NCI-H1930 (cell line): ENCODE results near the gene SMPD2.
"Not testable (repeated sequence)": the region's sequence is repeated elsewhere in the genome, so short reads cannot be mapped to it uniquely, and the experiment has no call there.

Source experiments
- DNase-seq, 2 experiments: peaks; one replicate each; lab custom pipeline; 2025; lab: John Stamatoyannopoulos, UW

SMPD2 gene

DNA sequence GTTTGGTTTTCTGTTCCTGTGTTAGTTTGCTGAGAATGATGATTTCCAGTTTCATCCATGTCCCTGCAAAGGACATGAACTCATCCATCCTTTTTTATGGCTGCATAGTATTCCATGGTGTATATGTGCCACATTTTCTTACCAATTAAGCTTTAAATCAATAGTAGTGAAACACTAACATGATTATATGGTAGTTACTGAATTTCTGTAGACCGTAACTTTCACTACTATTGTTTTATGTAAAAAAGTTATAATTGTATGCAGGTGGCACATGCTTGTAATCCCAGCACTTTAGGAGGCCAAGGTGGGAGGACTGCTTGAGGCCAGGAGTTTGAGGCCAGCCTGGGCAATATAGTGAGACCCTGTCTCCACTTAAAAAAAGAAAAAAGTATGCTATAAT is 20.7 kb downstream of the SMPD2 start:
- DNase-seq: not testable (repeated sequence)

DNA sequence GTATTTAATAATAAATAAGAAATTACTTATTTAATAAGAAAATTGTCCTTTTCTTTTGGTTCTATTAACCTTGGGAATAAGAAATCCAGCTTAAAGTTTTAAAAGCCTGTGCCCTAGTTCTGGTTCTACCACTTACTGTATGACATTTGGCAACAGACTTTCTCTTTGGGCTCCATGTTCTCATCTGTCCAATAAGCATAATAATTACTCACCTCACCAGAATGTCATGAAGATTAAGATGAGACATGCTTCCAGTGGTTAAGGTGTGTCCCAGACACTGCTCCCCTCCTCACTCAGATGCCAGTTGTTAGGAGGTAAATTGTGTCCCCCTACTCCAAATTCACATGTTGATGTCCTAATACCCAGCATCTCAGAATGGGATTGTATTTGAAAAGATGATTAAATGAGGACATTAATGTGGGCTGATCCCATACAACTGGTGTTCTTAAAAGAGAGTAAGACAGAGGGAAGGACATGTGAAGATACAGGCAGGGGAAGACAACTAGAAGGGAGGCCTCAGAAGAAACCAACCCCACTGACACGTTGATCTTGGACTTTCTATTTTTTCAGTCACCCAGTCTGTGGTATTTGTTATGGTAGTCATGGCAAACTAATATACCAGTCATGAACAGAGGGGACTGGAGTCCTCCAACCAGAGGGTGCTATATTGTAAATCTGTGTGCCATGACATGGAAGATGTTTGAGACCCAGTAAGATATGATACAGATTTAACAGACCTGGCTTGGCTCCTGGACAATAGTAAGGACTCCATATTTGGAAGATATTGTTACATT is 21.4 kb downstream of the SMPD2 start:
- DNase-seq: no peak

DNA sequence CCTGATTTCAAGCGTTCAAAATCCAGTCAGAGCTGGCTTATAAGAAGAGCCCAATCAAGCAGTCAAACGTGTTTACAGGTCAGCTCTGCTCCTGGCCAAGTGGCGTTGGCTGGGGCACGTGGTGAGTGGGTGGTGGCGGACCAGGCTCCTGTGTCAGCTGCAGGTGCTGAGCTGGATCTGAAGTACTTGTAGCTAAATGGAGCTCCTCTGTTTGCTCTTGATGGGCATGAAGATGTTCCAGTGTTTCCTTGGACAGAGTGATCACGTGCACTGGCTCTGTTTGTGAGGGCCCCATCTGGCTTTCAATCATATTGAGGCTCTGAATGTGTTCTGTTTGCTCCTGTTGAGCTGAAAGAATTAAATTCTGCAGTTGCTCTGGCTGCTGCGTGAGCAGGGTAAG is 25.2 kb downstream of the SMPD2 start:
- no peak for DNase-seq

DNA sequence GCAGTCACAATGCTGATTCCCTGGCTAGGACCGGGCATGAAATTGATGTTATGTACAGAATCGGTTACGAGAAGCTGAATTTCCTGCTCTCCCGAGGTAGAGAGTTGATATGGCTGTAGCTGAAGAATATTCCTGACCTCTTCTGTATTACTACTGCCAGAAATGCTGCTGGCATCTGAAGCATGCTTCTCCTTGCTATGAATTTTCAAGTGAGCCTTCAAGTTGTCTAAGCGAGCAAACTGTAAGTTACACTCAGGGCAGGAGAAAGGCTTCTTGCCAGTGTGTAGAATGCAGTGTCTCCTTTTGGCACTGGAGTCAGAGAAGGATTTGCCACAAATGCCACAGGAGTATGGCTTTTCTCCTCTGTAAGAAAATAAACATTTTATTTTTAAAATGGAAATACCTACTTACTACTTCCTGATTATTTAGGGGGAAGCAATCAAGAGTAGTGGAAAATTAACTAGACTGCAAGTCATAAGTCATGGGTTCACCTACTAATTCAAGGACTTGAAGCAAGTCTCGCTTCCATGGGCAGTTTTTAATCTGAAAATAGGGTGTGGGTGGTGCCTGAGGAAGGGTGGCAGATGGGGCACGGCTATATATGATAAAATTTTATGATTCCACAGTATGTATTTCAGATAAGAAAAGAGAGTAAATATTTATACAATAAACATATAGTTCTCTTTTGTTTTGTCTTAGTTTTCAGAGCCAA is 25.8 kb downstream of the SMPD2 start:
- no peak for DNase-seq

- DNase-seq: no peak
Observed at GRCh38 chr6:109467696-109468095, 27.2 kb downstream of the SMPD2 start.

DNA sequence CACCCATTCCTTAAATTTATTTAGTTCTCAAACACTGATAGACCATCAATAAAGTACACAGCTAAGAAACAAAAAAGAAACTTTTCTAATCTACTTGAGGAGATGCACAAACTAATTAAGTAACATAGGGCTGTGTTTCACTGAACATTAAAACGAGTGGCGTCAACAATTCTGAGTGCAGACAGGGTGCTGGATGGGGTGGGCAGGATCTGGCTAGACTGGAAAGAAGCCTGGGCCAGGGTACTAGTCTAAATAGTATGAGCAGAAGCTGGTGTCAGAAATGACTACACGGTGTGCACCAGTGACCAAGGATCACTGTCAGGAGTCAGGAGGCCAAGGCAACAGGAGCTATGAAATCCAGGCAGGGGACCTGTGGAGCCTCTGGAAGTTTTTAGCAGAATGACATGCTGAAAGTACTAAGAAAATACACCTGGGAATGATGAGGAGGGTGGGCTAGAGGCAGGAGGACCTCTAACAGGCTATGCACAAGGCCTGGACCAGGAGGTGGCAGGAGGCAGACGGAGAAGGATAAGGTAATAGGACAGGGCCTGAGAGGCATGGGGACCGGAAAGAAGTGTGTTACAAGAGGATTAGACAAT is 29.2 kb downstream of the SMPD2 start:
- no peak for DNase-seq

DNA sequence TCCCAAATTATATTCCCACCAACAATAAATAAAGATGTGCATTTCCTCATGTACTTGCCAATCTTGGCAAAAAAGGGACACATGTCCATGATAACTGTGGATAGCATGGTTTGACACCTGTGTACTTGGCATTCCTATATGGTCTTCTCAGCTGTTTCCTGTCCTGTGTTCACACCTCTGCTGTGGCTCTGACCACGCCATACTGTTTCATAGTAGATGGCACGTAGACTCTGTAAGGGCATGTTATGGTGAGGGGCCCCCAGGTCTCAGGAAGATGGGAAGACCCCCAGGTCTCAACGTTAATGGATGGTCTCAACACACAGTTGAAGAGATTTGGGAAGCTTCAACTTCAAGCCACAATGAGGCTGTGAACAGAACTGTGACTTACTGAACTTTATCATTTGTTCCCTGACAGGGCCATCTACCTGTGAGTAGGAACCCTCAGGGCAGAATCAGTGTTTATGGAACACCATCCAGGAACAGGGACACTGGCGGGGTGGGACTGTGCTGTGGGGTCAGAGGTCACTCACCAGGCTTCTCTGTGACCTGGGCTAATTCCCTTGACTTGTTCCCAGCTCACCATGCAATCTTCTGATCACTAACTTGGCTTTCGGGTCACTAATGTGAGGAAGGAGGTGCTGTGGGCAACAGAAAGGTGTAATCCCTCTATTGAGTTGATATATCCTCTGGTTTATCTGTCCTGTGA is 30.7 kb downstream of the SMPD2 start:
- DNase-seq: no peak

- no peak for DNase-seq
Observed at GRCh38 chr6:109472132-109472995, 31.8 kb downstream of the SMPD2 start.

GRCh38 chr6:109473120-109473519 is 32.6 kb downstream of the SMPD2 start:
- DNase-seq: no peak

DNA sequence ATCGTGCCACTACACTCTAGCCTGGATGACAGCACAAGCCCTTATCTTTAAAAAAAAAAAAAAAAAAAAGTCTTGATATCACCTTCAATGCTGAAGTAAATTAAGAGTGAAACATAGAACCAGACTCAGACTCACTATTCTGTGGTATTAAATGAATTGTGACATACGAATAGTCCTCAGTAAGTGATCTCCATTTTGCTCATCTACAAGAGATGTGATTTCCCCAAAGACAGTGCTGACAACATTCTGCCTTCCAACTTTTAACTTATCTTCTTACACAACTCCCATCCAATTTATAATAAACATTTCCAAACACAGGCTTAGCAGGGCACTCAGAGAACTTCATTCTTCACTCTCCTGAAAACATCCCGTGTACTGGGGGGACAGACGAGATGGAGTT is 34.5 kb downstream of the SMPD2 start:
- no peak for DNase-seq

GRCh38 chr6:109475625-109476024 is 35.1 kb downstream of the SMPD2 start:
- DNase-seq: no peak

GRCh38 chr6:109477184-109477583 is 36.7 kb downstream of the SMPD2 start:
- no peak for DNase-seq

DNA sequence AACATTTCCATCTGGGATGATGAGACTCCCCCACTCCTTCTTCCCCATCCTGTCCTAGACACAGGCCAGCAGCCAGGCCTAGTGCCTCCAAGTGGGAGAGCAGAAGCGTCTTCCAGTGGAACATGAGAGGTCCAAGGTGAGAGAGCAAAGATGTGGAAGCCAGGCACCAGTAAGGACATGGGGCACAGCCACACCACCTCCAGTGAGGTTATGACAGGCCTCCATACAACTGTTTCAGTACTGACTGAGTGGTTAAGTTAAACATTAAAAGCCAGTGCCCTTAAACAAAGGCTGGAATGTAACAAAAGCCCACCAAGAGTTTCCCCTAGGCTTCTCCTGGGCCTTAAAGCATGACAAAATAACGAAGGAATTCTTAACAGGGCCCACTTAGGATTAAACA is 37.2 kb downstream of the SMPD2 start:
- no peak for DNase-seq

DNA sequence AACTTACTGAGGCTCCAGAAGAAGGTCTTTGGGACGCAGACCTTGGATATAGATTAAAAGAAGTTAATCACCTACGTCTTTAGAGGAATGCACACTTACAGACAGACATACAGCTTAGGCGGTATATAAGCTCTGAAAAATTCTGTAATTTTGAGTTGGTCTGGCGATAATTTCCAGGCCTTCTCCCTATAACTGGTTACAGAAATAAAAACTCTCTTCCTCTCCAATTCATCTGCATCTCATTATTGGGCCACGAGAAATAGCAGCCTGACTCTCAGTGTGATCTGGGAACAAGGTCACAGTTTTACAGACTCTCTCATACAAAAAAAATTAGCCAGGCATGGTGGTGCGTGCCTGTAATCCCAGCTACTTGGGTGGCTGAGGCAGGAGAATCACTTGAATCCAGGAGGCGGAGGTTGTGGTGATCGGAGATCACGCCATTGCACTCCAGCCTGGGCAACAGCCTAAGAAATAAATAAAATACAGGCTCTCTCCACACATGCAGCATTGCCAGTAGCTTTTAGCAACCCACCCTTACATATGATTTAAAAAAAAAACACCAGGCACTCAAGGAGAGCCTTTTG is 37.8 kb downstream of the SMPD2 start:
- no peak for DNase-seq

DNA sequence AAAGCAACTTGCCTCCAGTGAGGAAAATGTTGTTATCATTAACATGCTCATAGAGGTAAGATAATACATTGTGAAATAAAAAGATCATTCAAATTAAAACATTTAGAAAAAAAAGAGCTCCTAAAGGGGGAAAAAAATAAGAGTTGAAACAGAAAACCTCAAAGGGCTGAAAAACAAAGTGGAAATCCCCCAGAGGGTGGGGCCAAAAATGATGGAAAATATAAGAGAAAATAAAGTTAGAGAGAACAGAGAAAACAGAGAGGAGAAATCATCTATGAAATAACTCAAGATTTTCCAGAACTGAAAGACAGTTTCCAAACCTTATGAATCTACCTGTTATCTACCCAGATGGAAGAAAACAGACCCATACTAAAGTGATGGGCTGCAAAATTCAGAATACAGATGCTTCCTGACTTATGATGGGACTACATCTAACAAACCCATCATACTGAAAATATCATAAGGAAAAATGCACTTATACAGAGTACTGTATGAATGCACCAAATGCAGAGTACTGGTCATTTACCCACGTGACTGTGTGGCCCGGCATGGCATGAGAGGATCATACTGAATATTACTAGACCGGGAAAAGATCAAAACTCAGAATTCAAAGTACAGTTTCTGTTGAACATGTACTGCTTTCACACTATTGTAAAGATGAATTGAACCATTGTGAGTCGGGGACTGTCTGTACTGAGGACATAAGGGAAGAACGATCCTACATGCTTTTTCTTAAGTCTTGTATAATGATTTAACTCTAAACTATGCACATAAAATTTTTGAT is 38.5 kb downstream of the SMPD2 start:
- no peak for DNase-seq

DNA sequence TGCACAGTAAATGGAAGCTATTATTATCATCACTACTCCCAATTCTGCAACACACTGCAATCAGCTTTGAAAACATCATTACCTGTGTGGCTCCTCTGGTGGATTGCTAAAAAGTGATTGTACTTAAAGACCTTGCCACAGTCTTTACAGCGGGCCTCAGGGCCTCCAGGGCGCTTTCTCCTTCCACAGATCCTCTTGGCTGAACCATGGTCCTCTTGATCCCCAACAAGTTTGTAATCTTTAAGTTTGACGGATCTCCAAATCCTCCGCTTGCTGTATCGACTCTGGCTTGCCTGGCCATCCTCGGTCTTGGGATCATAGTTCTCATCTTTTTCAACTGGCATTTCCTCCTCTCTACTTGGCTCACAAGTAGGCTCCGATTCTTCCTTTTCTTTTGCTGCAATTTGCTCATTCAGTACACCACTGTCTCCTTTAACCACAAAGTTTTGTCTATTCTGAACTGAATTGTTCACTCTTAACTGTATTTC is 40.5 kb downstream of the SMPD2 start:
- no peak for DNase-seq

GRCh38 chr6:109482905-109483734 is 42.6 kb downstream of the SMPD2 start, which contains the start of gene ZBTB24:
Gene ZBTB24, minus strand, starts transcription at chr6:109483219. Its CDS starts 1,193 bp downstream, at chr6:109482026.
- DNase-seq: peak; percentile 80 to 90

DNA sequence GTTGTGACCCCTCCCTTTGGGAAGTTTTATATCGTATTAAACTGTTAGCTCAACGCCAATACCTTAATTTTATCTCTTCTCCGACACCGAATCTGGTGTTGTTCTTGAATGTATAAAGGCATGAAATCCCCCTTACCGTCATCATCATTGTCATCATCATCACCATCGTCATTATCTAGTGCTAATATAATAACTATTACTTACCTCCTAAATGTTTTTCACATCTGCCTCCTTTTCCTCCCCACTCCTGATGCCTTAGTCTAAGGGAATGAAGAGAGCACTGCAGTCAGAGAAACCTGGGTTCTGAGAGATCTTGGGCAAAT is 43.2 kb downstream of the SMPD2 start:
- DNase-seq: no peak

DNA sequence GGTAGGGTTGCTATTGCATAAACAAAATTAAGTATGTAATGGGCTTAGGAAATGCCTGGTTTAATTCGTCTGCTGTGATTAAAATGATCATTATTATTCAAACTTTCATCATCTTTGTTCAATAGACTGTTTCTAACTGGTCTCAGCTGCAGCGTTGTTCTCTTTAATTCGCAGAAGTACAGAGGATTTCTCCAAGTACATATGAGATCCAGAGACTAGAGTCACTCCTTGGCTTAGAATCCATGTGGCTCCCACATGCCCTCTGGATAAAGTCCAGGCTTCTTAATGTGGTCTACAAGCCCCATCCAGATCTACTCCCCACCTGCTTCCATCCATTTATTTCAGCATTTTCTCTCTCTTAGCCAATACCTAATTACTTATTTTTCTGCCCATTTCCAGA is 43.6 kb downstream of the SMPD2 start:
- no peak for DNase-seq
